ENCODE data around the gene DDX31. TPM values are rescaled to one million over a fixed set of nuclear protein-coding genes. Genes with fewer than 3 reads are reported as not detected.

The DDX31 gene
- total RNA-seq, 4 donors from 2014 or later: 27.6 to 38.7 (median 31.8) TPM

GRCh38 chr9:132638240-132638639 lies 31.5 kb downstream of the DDX31 start:
- DNase-seq (ENCODE audit: low spot score in 2 of 2): no peak

GRCh38 chr9:132637801-132638200 lies 32.0 kb downstream of the DDX31 start:
- no peaks in the 10 kb centered on the region for H3K4me1 ChIP-seq
- peaks cover 0 to 83% (median 0%) of the 10 kb centered on the region in 3 donors for H3K36me3 ChIP-seq
- no peak overlapping the region for H3K27ac ChIP-seq
- H3K9me3 ChIP-seq: no peaks in the 10 kb centered on the region
- WGBS, 2 donors: 88 to 93% methylated on average over 12 of the region's 12 CpGs
- no peaks in the 10 kb centered on the region for H3K27me3 ChIP-seq
- no peak for TF ChIP-seq CTCF (IDR thresholded peaks at IDR 0.05)
- no peak for TF ChIP-seq EP300 (IDR thresholded peaks at IDR 0.05)
- no peak for TF ChIP-seq POLR2A (IDR thresholded peaks at IDR 0.05)
- H3K4me3 ChIP-seq: no peak overlapping the region
- DNase-seq (ENCODE audit: low spot score in 2 of 2): no peak

More at GRCh38 chr9:132638240-132638639, 31.5 kb downstream of the DDX31 start:
- TF ChIP-seq POLR2A (IDR thresholded peaks at IDR 0.05) (no peak), CTCF (IDR thresholded peaks at IDR 0.05) (no peak), EP300 (IDR thresholded peaks at IDR 0.05) (no peak)
- 84 to 91% methylated on average over 5 of the region's 5 CpGs for WGBS, 2 donors
- no peaks in the 10 kb centered on the region for H3K4me1 ChIP-seq
- H3K4me3 ChIP-seq: no peak overlapping the region
- peaks cover 0 to 83% (median 0%) of the 10 kb centered on the region in 3 donors for H3K36me3 ChIP-seq
- H3K9me3 ChIP-seq: no peaks in the 10 kb centered on the region
- H3K27ac ChIP-seq: no peak overlapping the region
- no peaks in the 10 kb centered on the region for H3K27me3 ChIP-seq

- WGBS, 2 donors: 75 to 76% methylated on average over 12 of the region's 12 CpGs
- Histone ChIP-seq H3K36me3 (peaks cover 0 to 83% (median 0%) of the 10 kb centered on the region in 3 donors), H3K4me3 (no peak overlapping the region), H3K4me1 (no peaks in the 10 kb centered on the region), H3K27ac (no peak overlapping the region), H3K9me3 (no peaks in the 10 kb centered on the region), H3K27me3 (no peaks in the 10 kb centered on the region)
- TF ChIP-seq EP300 (IDR thresholded peaks at IDR 0.05) (no peak), CTCF (IDR thresholded peaks at IDR 0.05) (no peak), POLR2A (IDR thresholded peaks at IDR 0.05) (no peak)
- DNase-seq (ENCODE audit: low spot score in 2 of 2): no peak
Measured at GRCh38 chr9:132637351-132637750, 32.4 kb downstream of the DDX31 start.

GRCh38 chr9:132634327-132634726 lies 35.5 kb downstream of the DDX31 start:
- H3K4me1 ChIP-seq: no peaks in the 10 kb centered on the region
- H3K27ac ChIP-seq: no peak overlapping the region
- H3K27me3 ChIP-seq: no peaks in the 10 kb centered on the region
- no peak for TF ChIP-seq POLR2A (IDR thresholded peaks at IDR 0.05)
- TF ChIP-seq EP300 (IDR thresholded peaks at IDR 0.05): no peak
- no peak for TF ChIP-seq CTCF (IDR thresholded peaks at IDR 0.05)
- DNase-seq (ENCODE audit: low spot score in 2 of 2): no peak
- H3K36me3 ChIP-seq: peaks cover 3 to 81% (median 16%) of the 10 kb centered on the region in 3 donors
- no peaks in the 10 kb centered on the region for H3K9me3 ChIP-seq
- H3K4me3 ChIP-seq: no peak overlapping the region
- 93 to 94% methylated on average over 3 of the region's 3 CpGs for WGBS, 2 donors

- H3K36me3 ChIP-seq: peaks cover 3 to 81% (median 18%) of the 10 kb centered on the region in 3 donors
- no peak overlapping the region for H3K27ac ChIP-seq
- WGBS, 2 donors: 92 to 94% methylated on average over 7 of the region's 7 CpGs
- no peak for DNase-seq (ENCODE audit: low spot score in 2 of 2)
- no peaks in the 10 kb centered on the region for H3K9me3 ChIP-seq
- TF ChIP-seq CTCF (IDR thresholded peaks at IDR 0.05) (no peak), EP300 (IDR thresholded peaks at IDR 0.05) (no peak), POLR2A (IDR thresholded peaks at IDR 0.05) (no peak)
- no peak overlapping the region for H3K4me3 ChIP-seq
- no peaks in the 10 kb centered on the region for H3K4me1 ChIP-seq
- no peaks in the 10 kb centered on the region for H3K27me3 ChIP-seq
Measured at GRCh38 chr9:132632413-132633129, 37.2 kb downstream of the DDX31 start.
